K562 (cell line): ENCODE measurements around the gene PDRG1. TPM values are rescaled to one million over a fixed set of nuclear protein-coding genes. Genes with fewer than 3 reads are reported as not detected.

ENCODE experiments used
- EWSR1 ChIP-seq: fragments of 450-650 bp; IDR thresholded peaks from 2 replicates; pipeline ENCODE4 v1.6.1; 2018; ENCODE audit warnings: borderline replicate concordance, mild to moderate bottlenecking, low read depth, moderate library complexity; ENCODE audit not compliant: partially characterized antibody
- HNRNPUL1 ChIP-seq: fragments of 200-400 bp; formaldehyde crosslinking; IDR thresholded peaks from 2 replicates; pipeline ENCODE4 v1.6.1; 2017; ENCODE audit warnings: low read length
- MTF1 ChIP-seq: fragments of 250-450 bp; sonication (Bioruptor Pico); IDR thresholded peaks from 2 replicates; pipeline ENCODE4 v1.9.0; 2021; ENCODE audit warnings: moderate library complexity, mild to moderate bottlenecking, inconsistent platforms, borderline replicate concordance
- SFPQ ChIP-seq: fragments of 200-400 bp; formaldehyde crosslinking; IDR thresholded peaks from 2 replicates; pipeline ENCODE4 v1.6.1; 2017; ENCODE audit warnings: mild to moderate bottlenecking, low read depth, low read length, moderate library complexity
- SMARCA4 ChIP-seq: fragments of 450-650 bp; IDR thresholded peaks from 2 replicates; pipeline ENCODE4 v1.6.1; 2016
- STAT5B ChIP-seq: fragments of 250-450 bp; sonication (Bioruptor Pico); IDR thresholded peaks from 2 replicates; pipeline ENCODE4 v1.8.0; 2021; ENCODE audit warnings: mild to moderate bottlenecking, inconsistent platforms
- ZBTB49 ChIP-seq: sonication (generic); formaldehyde crosslinking; IDR thresholded peaks from 2 replicates; pipeline ENCODE4 v1.8.0; 2022; ENCODE audit warnings: missing genetic modification reagents, mild to moderate bottlenecking, borderline replicate concordance
- ZNF134 ChIP-seq: fragments of 250-450 bp; sonication (Bioruptor Pico); conservative IDR thresholded peaks from 2 replicates; pipeline ENCODE4 v1.4.0; 2020
- polyA plus RNA-seq, 8 experiments: library from polyadenylated mRNA; depleted of rRNA in 4 of 8; stranded (reverse) in 5 of 8; unstranded in 3 of 8; fragments of >200 nt; fragmentation: Nextera tagmentation in 2 of 8; fragmentation: Illumina TruSeq in 1 of 8; extraction: Ambion mirVana in 2 of 8; extraction: Trizol in 1 of 8; gene quantifications; 2 replicates each; pipeline versions ENCODE4 v1.2.1 to v1.2.3, GENCODE V29; 2011 to 2014; ENCODE audit warnings: inconsistent platforms in 1 of 8, missing spikeins in 1 of 8
- total RNA-seq, 7 experiments: library from RNA; depleted of rRNA in 6 of 7; stranded (reverse); fragments of >200 nt in 6 of 7; fragmentation: Illumina TruSeq in 2 of 7; extraction: Trizol in 2 of 7; gene quantifications; 2 replicates each; pipeline versions ENCODE4 v1.2.1 to v1.2.3, GENCODE V29; 2011 to 2021; ENCODE audit warnings: low replicate concordance in 1 of 7

Gene PDRG1
- total and polyA plus RNA-seq, 9 of the 15 experiments (the other 6 are each of a cell fraction or from before 2014, with no cell fraction given): 12.6 to 58.6 (median 26.1) TPM

- no peak for TF ChIP-seq ZBTB49 (CRISPR knock-in tag)
- TF ChIP-seq SMARCA4: no peak
- no peak for TF ChIP-seq SFPQ
- TF ChIP-seq ZNF134: no peak
- TF ChIP-seq EWSR1: no peak
- no peak for TF ChIP-seq STAT5B (CRISPR knock-in tag)
- TF ChIP-seq MTF1: no peak
- no peak for TF ChIP-seq HNRNPUL1
Observed at GRCh38 chr20:31966991-31967655, 15.3 kb upstream of the PDRG1 start (continued).
